Measurements from ENCODE around the gene SEMA6D. TPM values are rescaled to one million over a fixed set of nuclear protein-coding genes. Genes with fewer than 3 reads are reported as not detected.

The SEMA6D gene
- total and polyA plus RNA-seq, 10 of the 15 experiments (the other 5 are each of a cell fraction or from before 2014, with no cell fraction given): 0.01 to 0.52 (median 0.09) TPM; not detected in 6

- TF ChIP-seq YY1 (IDR thresholded peaks at IDR 0.05; ENCODE audit: low read depth, low read length) (no peak), BMI1 (IDR thresholded peaks at IDR 0.05; ENCODE audit: borderline replicate concordance) (no peak), NFIC (IDR thresholded peaks at IDR 0.05; ENCODE audit: low read depth, low read length) (no peak), CBX3 (IDR thresholded peaks at IDR 0.05; ENCODE audit: borderline replicate concordance, low read depth) (no peak), MEF2B (IDR thresholded peaks at IDR 0.05; ENCODE audit: partially characterized antibody, poor library complexity, severe bottlenecking) (no peak), GATAD2B (conservative IDR thresholded peaks at IDR 0.05; ENCODE audit: low read depth) (no peak)
Observed at GRCh38 chr15:47705281-47705997, 11.9 kb upstream of the SEMA6D start (continued).

DNA sequence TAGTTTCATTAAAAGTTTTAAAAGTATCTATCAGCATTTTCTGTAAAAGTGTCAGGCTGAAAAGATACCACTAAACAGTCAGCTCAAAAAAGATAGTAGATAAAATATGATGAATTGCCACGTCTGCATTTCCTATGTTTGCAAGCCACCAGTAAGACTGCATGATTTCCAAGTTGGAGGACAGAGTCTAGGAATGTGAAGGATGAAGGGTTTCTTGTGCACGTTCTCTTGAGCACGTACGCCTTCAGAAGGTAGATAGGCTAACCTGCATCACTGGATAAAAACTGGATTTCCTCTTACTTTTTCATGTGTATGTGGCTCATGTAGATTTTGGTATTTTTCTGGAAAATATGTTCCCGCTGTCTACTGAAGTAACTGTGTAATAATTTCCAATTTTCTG, 9.9 kb upstream of the SEMA6D start:
- Histone ChIP-seq H3K9ac (ENCODE audit: control insufficient read depth, insufficient read depth, low read length) (no peak overlapping the region), H3K4me3 (no peak overlapping the region), H2AFZ (ENCODE audit: control insufficient read depth, low read depth, low read length) (no peak overlapping the region), H3K4me2 (ENCODE audit: control insufficient read depth, insufficient read depth) (no peak overlapping the region), H3K36me3 (ENCODE audit: control insufficient read depth in 2 of 2, insufficient read depth in 2 of 2, low read length in 1 of 2) (no peaks in the 10 kb centered on the region), H3K9me3 (replicated peaks; ENCODE audit: control insufficient read depth, insufficient read depth, low read length) (no peaks in the 10 kb centered on the region), H3K27ac (ENCODE audit: control insufficient read depth, insufficient read depth) (no peak overlapping the region), H3K4me1 (ENCODE audit: control insufficient read depth, insufficient read depth, low read length) (no peaks in the 10 kb centered on the region), H3K27me3 (replicated peaks in 1 of 2; ENCODE audit: control insufficient read depth in 2 of 2, insufficient read depth in 2 of 2, low read length in 1 of 2) (no peaks in the 10 kb centered on the region), H3K79me2 (ENCODE audit: control insufficient read depth, insufficient read depth, low read length) (no peaks in the 10 kb centered on the region), H4K20me1 (ENCODE audit: control insufficient read depth, insufficient read depth) (no peaks in the 10 kb centered on the region)
- intact Hi-C loops (cut with micrococcal nuclease; ENCODE audit: unreplicated experiment): loop anchor here (10.0 kb wide), 2 partner anchors 377 to 513 kb away; no protein-coding TSS in a partner anchor
- ATAC-seq: no peak
- in situ Hi-C loops (cut with MboI): loop anchor here (5.0 kb wide), 1 partner anchor 265 kb away; no protein-coding TSS in a partner anchor
- ChIA-PET POLR2A (no interaction called here), RAD21 (ENCODE audit: unreplicated experiment) (no interaction called here), CTCF (no interaction called here), SMC1A (ENCODE audit: uncharacterized antibody, unreplicated experiment) (no interaction called here)
- no peak for FAIRE-seq
- DNase-seq (ENCODE audit: low read depth, low spot score): no peak
- 25% methylated on average over 5 of the region's 5 CpGs for WGBS (ENCODE audit: insufficient coverage, insufficient replicate concordance, low lambda C conversion rate, missing lambda C conversion rate)
- BruUV-seq (replicated peaks): no TSS peak
- TF ChIP-seq MTA3 (IDR thresholded peaks at IDR 0.05; ENCODE audit: borderline replicate concordance, low read length): no peak
- no peak for TF ChIP-seq ZSCAN29 (IDR thresholded peaks at IDR 0.05)
- TF ChIP-seq ATF7 (IDR thresholded peaks at IDR 0.05; ENCODE audit: low read depth): no peak
- TF ChIP-seq TCF3 (IDR thresholded peaks at IDR 0.05; ENCODE audit: borderline replicate concordance, insufficient read depth, low read depth, low read length): no peak
- no peak for TF ChIP-seq NR2C1 (IDR thresholded peaks at IDR 0.05)
- TF ChIP-seq MXI1 (IDR thresholded peaks at IDR 0.05; ENCODE audit: low read depth, low read length): no peak
- TF ChIP-seq KAT2A (conservative IDR thresholded peaks at IDR 0.05; ENCODE audit: control insufficient read depth, low read depth, low read length): no peak
- TF ChIP-seq, protein P1, sequence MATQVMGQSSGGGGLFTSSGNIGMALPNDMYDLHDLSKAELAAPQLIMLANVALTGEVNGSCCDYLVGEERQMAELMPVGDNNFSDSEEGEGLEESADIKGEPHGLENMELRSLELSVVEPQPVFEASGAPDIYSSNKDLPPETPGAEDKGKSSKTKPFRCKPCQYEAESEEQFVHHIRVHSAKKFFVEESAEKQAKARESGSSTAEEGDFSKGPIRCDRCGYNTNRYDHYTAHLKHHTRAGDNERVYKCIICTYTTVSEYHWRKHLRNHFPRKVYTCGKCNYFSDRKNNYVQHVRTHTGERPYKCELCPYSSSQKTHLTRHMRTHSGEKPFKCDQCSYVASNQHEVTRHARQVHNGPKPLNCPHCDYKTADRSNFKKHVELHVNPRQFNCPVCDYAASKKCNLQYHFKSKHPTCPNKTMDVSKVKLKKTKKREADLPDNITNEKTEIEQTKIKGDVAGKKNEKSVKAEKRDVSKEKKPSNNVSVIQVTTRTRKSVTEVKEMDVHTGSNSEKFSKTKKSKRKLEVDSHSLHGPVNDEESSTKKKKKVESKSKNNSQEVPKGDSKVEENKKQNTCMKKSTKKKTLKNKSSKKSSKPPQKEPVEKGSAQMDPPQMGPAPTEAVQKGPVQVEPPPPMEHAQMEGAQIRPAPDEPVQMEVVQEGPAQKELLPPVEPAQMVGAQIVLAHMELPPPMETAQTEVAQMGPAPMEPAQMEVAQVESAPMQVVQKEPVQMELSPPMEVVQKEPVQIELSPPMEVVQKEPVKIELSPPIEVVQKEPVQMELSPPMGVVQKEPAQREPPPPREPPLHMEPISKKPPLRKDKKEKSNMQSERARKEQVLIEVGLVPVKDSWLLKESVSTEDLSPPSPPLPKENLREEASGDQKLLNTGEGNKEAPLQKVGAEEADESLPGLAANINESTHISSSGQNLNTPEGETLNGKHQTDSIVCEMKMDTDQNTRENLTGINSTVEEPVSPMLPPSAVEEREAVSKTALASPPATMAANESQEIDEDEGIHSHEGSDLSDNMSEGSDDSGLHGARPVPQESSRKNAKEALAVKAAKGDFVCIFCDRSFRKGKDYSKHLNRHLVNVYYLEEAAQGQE (IDR thresholded peaks at IDR 0.05; ENCODE audit: low read depth, low read length): no peak
- TF ChIP-seq CEBPB (IDR thresholded peaks at IDR 0.05; ENCODE audit: borderline replicate concordance in 1 of 2, low read depth in 2 of 2, low read length in 2 of 2): no peak
- TF ChIP-seq TCF12 (IDR thresholded peaks at IDR 0.05; ENCODE audit: low read depth, low read length): no peak
- TF ChIP-seq RAD21 (IDR thresholded peaks at IDR 0.05; ENCODE audit: insufficient read depth, low read depth, low read length): no peak
- no peak for TF ChIP-seq BHLHE40 (IDR thresholded peaks at IDR 0.05; ENCODE audit: borderline replicate concordance in 1 of 2, low read depth in 2 of 2, low read length in 1 of 2)
- no peak for TF ChIP-seq E2F4 (IDR thresholded peaks at IDR 0.05; ENCODE audit: low read depth, low read length)
